OCI-LY7 (cell line): ENCODE data around the gene ST7L.

Experiments
- CTCF ChIP-seq: fragments of 200-600 bp; sonication (generic); conservative IDR thresholded peaks from 2 replicates; pipeline ENCODE4 v1.5.1; 2014; ENCODE audit warnings: mild to moderate bottlenecking, antibody characterized with exemption, low read length, moderate library complexity, mixed read lengths
- EZH2phosphoT487 ChIP-seq: fragments of 200-600 bp; sonication (generic); IDR thresholded peaks from 2 replicates; pipeline ENCODE4 v1.6.1; 2018; ENCODE audit warnings: low read depth, borderline replicate concordance, mild to moderate bottlenecking, mixed run types, antibody characterized with exemption, low read length, moderate library complexity, mixed read lengths

GRCh38 chr1:112620377-112620695, 1.4 kb upstream of the ST7L start:
- no peak for TF ChIP-seq CTCF
- no peak for TF ChIP-seq EZH2phosphoT487
